ENCODE measurements around the gene NLGN1. TPM values are rescaled to one million over a fixed set of nuclear protein-coding genes. Genes with fewer than 3 reads are reported as not detected.

NLGN1 gene
- total RNA-seq, 1 donor: 6.1 TPM

- TF ChIP-seq, protein P1, sequence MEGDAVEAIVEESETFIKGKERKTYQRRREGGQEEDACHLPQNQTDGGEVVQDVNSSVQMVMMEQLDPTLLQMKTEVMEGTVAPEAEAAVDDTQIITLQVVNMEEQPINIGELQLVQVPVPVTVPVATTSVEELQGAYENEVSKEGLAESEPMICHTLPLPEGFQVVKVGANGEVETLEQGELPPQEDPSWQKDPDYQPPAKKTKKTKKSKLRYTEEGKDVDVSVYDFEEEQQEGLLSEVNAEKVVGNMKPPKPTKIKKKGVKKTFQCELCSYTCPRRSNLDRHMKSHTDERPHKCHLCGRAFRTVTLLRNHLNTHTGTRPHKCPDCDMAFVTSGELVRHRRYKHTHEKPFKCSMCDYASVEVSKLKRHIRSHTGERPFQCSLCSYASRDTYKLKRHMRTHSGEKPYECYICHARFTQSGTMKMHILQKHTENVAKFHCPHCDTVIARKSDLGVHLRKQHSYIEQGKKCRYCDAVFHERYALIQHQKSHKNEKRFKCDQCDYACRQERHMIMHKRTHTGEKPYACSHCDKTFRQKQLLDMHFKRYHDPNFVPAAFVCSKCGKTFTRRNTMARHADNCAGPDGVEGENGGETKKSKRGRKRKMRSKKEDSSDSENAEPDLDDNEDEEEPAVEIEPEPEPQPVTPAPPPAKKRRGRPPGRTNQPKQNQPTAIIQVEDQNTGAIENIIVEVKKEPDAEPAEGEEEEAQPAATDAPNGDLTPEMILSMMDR (IDR thresholded peaks at IDR 0.05; ENCODE audit: insufficient read depth, low read length): no peak
- H3K4me3 ChIP-seq (ENCODE audit: low read depth, low read length): no peak overlapping the region
- DNase-seq (ENCODE audit: low read depth): peak; percentile 29
Observed at GRCh38 chr3:173747427-173747826, 349.9 kb downstream of the NLGN1 start.

DNA sequence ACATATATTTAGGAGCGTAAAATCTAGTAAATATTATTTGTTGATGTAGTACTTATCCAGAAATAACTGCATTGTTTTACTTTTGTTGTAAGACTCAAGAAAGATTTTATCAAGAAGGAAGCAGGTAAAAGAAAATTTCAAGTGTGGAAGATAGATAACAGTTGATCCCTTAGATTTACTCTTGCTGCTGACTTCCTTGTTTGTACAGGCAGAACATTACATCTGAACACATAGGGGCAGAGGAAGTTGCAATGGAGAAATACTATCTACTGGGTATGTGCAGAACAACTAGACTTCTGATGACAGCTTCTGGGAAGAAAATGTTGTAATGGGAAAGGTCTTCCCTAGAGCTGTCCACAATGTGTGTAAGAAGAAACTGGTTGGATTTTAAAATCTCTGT lies 350.6 kb downstream of the NLGN1 start:
- H3K4me3 ChIP-seq (ENCODE audit: low read depth, low read length): no peak overlapping the region
- no peak for DNase-seq (ENCODE audit: low read depth)
- TF ChIP-seq, protein P1 (IDR thresholded peaks at IDR 0.05; ENCODE audit: insufficient read depth, low read length): no peak

DNA sequence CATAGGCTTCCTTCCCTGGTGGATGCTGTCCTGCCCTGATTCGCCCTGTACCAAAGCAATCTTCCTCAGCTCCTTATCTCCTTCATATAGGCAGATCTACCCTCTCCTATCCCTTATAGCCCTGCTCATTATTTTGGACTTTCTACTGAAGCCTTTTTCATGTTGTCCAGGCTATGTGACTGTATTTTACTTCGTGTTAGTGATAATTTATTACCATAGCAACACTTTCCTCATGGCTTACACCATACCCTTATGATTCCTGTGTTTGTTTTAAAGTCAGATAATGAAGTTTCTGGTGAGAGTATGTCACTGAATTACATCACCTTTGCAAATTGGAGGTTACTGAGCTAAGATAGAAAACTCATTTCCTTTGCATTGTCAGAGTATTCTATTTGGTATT lies 352.6 kb downstream of the NLGN1 start:
- DNase-seq (ENCODE audit: low read depth): peak; percentile 82
- TF ChIP-seq, protein P1 (IDR thresholded peaks at IDR 0.05; ENCODE audit: insufficient read depth, low read length): no peak
- no peak overlapping the region for H3K4me3 ChIP-seq (ENCODE audit: low read depth, low read length)

GRCh38 chr3:173750591-173750990 lies 353.0 kb downstream of the NLGN1 start:
- TF ChIP-seq, protein P1 (IDR thresholded peaks at IDR 0.05; ENCODE audit: insufficient read depth, low read length): no peak
- H3K4me3 ChIP-seq (ENCODE audit: low read depth, low read length): no peak overlapping the region
- DNase-seq (ENCODE audit: low read depth): no peak

- H3K4me3 ChIP-seq (ENCODE audit: low read depth, low read length): no peak overlapping the region
- TF ChIP-seq, protein P1 (IDR thresholded peaks at IDR 0.05; ENCODE audit: insufficient read depth, low read length): no peak
- no peak for DNase-seq (ENCODE audit: low read depth)
Observed at GRCh38 chr3:173753593-173753992, 356.0 kb downstream of the NLGN1 start.

DNA sequence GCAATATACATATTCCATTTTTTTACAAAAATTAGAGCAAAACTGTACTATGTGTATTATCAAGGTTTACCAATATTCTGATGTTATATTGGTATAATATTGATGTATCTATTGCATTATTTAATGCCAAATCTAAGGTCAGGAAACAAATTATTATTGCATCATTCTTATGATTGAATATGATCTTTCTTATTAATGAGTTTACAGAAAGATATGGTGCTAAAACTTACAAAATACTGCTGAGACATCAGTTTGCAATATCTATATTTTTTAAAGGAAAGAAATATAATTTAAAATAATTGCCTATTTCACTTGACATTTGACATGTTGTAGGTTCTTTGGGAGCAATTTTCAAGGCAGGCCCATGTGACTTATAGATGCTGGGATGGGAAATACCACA lies 357.6 kb downstream of the NLGN1 start:
- H3K4me3 ChIP-seq (ENCODE audit: low read depth, low read length): no peak overlapping the region
- TF ChIP-seq, protein P1 (IDR thresholded peaks at IDR 0.05; ENCODE audit: insufficient read depth, low read length): no peak
- no peak for DNase-seq (ENCODE audit: low read depth)

DNA sequence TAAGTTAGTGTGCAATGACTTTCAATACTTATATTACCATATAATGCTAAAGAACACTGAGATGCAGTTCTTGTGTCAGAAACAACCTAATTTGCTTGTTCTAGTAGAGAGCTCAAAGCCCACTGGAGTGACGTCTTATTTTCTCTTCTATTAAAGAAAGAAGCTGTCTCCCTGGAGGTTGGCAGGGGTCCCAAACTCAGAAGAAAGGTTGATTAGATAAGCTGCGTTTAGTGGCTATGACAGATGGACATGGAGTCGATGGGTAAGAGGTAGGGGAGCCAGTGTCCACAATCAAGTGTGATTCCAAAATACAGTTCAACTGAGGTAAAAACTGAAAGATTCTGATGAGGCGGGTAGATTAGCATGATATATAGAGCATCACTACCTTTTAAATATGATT lies 363.6 kb downstream of the NLGN1 start:
- no peak for DNase-seq (ENCODE audit: low read depth)
- TF ChIP-seq, protein P1 (IDR thresholded peaks at IDR 0.05; ENCODE audit: insufficient read depth, low read length): no peak
- no peak overlapping the region for H3K4me3 ChIP-seq (ENCODE audit: low read depth, low read length)
